Neural progenitor cell (in vitro differentiated cells): Measurements from ENCODE around the gene SLC16A9.

Source experiments
- CTCF ChIP-seq: fragments of 200-600 bp; sonication (generic); IDR thresholded peaks from 2 replicates; pipeline ENCODE4 v1.5.1; 2017; ENCODE audit warnings: antibody characterized with exemption, mild to moderate bottlenecking
- EZH2 ChIP-seq: fragments of 200-600 bp; sonication (generic); IDR thresholded peaks from 2 replicates; pipeline ENCODE4 v1.6.1; 2017; ENCODE audit warnings: antibody characterized with exemption, mild to moderate bottlenecking, moderate library complexity
- EZH2phosphoT487 ChIP-seq: fragments of 200-600 bp; sonication (generic); IDR thresholded peaks from 2 replicates; pipeline ENCODE4 v1.6.1; 2017; ENCODE audit warnings: antibody characterized with exemption

GRCh38 chr10:59606551-59606961 lies 103.1 kb downstream of the SLC16A9 start:
- TF ChIP-seq CTCF = no peak
- TF ChIP-seq EZH2 = no peak
- no peak for TF ChIP-seq EZH2phosphoT487
